Measurements from ENCODE around the gene GUCD1.

DNA sequence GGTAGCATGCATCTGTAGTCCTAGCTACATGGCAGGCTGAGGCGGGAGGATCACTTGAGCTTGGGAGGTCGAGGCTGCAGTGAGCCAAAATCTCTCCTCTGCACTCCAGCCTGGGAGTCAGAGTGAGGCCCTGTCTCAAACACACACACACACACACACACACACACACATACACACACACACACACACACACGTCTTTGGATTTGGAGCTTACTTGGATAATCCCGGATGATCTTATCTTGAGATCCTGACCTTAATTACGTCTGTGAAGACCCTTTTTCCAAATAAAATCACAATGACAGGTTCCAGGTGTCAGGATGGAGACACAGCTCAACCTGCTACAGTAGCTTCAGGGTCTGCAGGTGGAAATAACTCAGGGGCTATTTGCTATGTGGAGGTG lies 58.7 kb downstream of the GUCD1 start:
- TF ChIP-seq EZH2phosphoT487 (IDR thresholded peaks at IDR 0.05; ENCODE audit: insufficient read depth, low read depth) (no peak), EZH2 (IDR thresholded peaks at IDR 0.05; ENCODE audit: insufficient read depth, poor library complexity, severe bottlenecking) (no peak)

Measured in GM23248 (cell line).